Stimulated activated CD4-positive, alpha-beta T cell treated with anti-CD3 and anti-CD28 coated beads, Interleukin-1b, Interleukin-23, amount 100 ng/mL, for 24 hours (primary cell): ENCODE measurements around the gene KRTAP1-1.
"Not testable (repeated sequence)": the region's sequence is repeated elsewhere in the genome, so short reads cannot be mapped to it uniquely, and the experiment has no call there.

ENCODE experiments used
- DNase-seq, 4 experiments: peaks; one replicate each; pipeline ENCODE4 v3.0.0-alpha.2; 2020; ENCODE audit warnings: low read depth in 4 of 4, low spot score in 1 of 4

KRTAP1-1 gene

GRCh38 chr17:41040783-41041571 lies at the start of gene KRTAP1-1:
Gene KRTAP1-1 (minus strand): TSS chr17:41041450. CDS start chr17:41041397, 53 bp downstream.
- DNase-seq: not testable (repeated sequence)

- DNase-seq: not testable (repeated sequence)
Observed at GRCh38 chr17:41088760-41089352, 47.6 kb upstream of the KRTAP1-1 start.

- DNase-seq: not testable (repeated sequence)
Observed at GRCh38 chr17:41084100-41084856, 43.0 kb upstream of the KRTAP1-1 start, which contains the start of gene KRTAP4-7. Gene KRTAP4-7 (plus strand): TSS chr17:41084150. CDS start chr17:41084207, 57 bp downstream.

- not testable (repeated sequence) for DNase-seq
Observed at GRCh38 chr17:41083427-41083826, 42.2 kb upstream of the KRTAP1-1 start.

GRCh38 chr17:41082626-41083025 lies 41.4 kb upstream of the KRTAP1-1 start:
- no peak for DNase-seq

- no peak for DNase-seq
Observed at GRCh38 chr17:41076788-41077187, 35.5 kb upstream of the KRTAP1-1 start.

- no peak for DNase-seq
Observed at GRCh38 chr17:41073676-41074075, 32.4 kb upstream of the KRTAP1-1 start.

GRCh38 chr17:41071606-41072360 lies 30.5 kb upstream of the KRTAP1-1 start:
- DNase-seq: no peak

- DNase-seq: no peak
Observed at GRCh38 chr17:41069031-41069430, 27.8 kb upstream of the KRTAP1-1 start.

- no peak for DNase-seq
Observed at GRCh38 chr17:41067281-41067680, 26.0 kb upstream of the KRTAP1-1 start.

- no peak for DNase-seq
Observed at GRCh38 chr17:41065829-41066624, 24.8 kb upstream of the KRTAP1-1 start, which contains the start of gene KRTAP2-4. Gene KRTAP2-4 (minus strand): TSS chr17:41065879. CDS start chr17:41065845, 34 bp downstream.

GRCh38 chr17:41065016-41065689 lies 23.9 kb upstream of the KRTAP1-1 start:
- not testable (repeated sequence) for DNase-seq

- no peak for DNase-seq
Observed at GRCh38 chr17:41064301-41064700, 23.1 kb upstream of the KRTAP1-1 start.

GRCh38 chr17:41063449-41063848 lies 22.2 kb upstream of the KRTAP1-1 start:
- no peak for DNase-seq

GRCh38 chr17:41061964-41062363 lies 20.7 kb upstream of the KRTAP1-1 start:
- no peak for DNase-seq

- no peak for DNase-seq
Observed at GRCh38 chr17:41060052-41060604, 18.9 kb upstream of the KRTAP1-1 start, which contains the start of gene KRTAP2-3. Gene KRTAP2-3 (minus strand): TSS chr17:41060114. CDS start chr17:41060050, 64 bp downstream.

GRCh38 chr17:41059276-41060051 lies 18.2 kb upstream of the KRTAP1-1 start:
- not testable (repeated sequence) for DNase-seq

GRCh38 chr17:41058741-41059140 lies 17.5 kb upstream of the KRTAP1-1 start:
- DNase-seq: no peak
